H54 (cell line): Measurements from ENCODE around the gene POU3F3.

Experiments used
- DNase-seq: peaks from one replicate; pipeline ENCODE4 v3.0.0; 2011; ENCODE audit warnings: low spot score, mixed read lengths; ENCODE audit not compliant: insufficient read length
- FAIRE-seq: peaks from 3 replicates; lab custom pipeline; 2011; peaks lifted over from hg19 to GRCh38; lab: Jason Lieb, UNC
- POLR2A ChIP-seq: IDR thresholded peaks from 2 replicates; pipeline ENCODE4 v1.6.1; 2011; ENCODE audit warnings: low read depth, mild to moderate bottlenecking, low read length

Gene POU3F3

DNA sequence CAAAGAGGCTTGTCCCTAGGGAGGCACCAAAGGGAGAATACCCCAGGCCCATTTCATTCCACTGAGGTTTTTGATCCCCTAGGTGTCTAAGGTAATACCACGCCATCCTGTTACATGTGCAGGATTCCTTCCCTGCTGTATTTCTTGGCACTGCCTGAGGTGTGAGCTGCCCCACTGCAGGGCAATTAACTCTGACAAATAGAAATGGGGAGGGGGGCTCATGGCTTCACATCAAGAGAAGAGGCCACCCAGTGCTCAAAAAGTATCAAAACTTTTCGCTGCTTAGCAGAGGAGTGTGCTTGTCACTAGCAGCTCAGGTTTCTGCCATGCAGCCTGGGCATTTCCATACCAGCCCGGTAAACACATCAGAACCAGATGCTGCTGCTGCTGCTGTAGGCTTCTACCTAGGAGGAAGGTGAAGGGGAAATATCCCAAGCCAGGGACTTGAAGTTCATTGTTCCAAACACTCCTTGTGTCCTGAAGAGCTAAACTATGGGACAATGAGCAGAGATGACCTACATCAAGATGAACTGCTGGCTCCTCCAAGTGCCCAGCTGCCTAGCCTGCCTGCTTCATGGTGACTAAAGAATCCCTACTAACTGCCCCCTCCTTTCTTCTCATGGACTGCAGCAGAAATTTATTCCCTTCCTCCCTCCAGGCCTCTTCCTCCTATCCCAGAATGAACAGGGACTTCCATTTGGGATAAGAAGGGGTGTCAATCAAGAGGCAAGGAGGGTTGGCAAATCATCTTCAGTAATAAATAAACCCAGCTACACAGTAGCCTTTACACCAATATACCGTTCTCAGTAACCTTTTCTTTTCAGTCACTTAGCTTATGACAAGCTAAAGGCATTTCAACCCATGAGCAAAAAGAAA lies 16.4 kb downstream of the POU3F3 start:
- no peak for FAIRE-seq
- DNase-seq: no peak
- TF ChIP-seq POLR2A: no peak

DNA sequence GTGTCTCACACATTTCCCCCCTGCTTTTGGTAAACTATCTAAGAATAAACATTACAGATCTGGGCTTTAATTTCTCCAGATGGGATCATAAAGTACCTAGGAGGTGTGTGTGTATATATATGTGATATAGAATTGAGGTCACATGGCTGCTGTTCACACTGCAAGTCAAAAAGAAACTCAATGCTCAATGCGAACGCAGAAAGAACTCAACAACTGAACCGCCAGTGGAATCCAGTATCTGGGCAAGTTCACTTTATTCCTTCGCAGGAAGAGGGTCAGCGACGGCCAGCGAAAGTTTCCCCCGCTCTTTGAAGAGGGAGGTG lies 17.7 kb downstream of the POU3F3 start:
- no peak for TF ChIP-seq POLR2A
- no peak for DNase-seq
- FAIRE-seq: no peak

DNA sequence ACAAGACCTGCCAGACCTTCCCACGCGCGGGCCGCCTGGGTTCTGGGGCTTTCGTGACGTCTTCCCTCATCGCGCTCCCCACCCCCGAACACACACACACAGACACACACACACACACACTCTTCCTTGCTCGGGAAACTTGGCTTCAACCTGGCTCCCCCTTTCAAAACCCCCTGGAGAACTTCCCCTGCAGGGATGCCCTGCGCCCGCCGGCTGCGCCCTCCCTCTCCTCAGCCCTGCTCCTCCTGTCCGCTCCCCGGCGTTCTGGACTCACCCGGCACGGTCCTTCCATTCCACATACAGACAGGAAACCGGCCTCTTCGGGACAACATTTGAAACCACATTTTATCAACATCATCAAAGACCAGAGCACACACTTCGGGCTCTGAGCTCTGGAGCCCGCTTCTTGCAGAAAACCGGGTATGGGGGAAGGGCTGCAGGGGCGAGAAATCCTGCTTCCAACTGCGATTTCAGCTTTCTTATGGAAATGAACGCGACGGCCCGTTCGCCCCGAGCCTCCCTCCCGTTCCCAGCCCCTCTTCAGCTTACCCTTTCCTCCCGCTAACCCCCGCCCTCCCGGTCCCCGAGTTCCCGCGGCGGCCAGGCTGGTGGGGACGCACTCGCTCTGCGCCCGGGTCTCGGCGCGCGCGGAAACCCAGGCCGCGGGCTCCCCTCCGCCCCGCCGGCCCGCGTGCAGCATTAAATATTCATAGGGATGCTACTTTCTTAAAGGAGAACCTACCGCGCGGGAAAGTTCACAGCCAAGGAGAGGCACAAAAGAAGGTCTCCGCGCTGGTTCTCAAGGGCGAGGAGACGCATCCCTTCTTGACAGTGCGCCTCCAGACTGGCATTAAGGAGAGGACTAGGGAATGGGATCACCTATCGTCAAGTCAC lies 18.3 kb downstream of the POU3F3 start:
- FAIRE-seq (no peak), DNase-seq (no peak)

DNA sequence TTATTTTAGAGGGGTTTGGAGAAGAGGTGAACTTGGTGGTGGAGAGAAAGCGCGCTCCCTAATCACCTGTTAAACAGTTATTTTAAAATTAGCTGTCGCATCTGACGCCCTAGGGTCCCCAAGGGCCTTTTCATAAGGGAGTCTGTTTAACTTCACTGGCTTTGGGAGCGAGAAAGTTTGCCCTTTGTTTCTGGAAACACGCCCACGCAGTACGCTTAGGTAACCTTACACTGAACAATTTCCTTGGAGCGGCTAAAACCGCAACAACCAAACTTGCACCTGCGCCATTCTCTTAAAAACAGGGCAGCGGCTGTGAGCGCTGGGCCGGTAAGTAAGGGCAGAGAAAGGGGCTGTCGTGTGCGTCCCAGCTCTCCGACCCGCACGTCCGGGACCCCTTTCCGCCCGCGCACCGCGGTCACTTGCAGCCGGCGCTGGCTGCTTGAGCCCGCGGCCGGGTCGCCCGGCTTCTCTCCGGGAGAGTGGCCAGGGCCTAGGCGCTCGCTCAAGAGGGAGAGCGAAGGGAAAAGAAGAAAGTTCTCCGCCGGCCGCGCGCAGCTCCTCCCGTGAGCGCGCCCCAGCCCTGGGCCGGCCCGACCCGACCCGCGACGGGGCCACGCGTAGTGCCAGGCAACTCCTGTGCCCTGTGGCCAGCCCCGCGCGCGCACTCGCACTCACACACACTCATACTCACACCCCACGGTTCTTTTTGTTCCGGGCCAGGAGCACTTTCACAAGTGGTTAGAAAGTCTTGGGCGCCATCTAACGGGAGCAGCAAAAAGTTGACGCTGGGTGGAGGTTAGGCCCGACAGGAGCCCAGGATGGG lies 19.2 kb downstream of the POU3F3 start:
- no peak for TF ChIP-seq POLR2A
- DNase-seq (no peak), FAIRE-seq (no peak)

More for the DNA sequence above, 18.3 kb downstream of the POU3F3 start:
- no peak for TF ChIP-seq POLR2A

DNA sequence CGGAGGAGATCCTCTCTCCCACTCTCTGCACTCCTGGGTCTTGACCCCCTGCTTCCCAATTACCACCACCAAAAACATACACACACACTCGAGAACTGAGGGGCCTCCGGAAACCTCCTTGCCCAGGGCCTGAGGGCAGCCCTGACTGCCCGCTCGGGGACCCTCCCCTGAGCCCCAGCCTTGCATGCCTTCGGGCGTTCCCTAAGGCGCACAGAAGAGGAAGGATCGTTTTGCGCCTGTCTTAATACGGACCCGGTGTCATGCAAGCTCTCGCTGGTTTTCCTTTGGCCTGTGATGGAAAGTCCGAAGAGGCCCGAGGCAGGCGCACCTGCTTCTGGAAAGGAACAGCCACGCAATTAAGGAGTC lies 19.8 kb downstream of the POU3F3 start:
- DNase-seq (no peak), FAIRE-seq (no peak)
- no peak for TF ChIP-seq POLR2A

DNA sequence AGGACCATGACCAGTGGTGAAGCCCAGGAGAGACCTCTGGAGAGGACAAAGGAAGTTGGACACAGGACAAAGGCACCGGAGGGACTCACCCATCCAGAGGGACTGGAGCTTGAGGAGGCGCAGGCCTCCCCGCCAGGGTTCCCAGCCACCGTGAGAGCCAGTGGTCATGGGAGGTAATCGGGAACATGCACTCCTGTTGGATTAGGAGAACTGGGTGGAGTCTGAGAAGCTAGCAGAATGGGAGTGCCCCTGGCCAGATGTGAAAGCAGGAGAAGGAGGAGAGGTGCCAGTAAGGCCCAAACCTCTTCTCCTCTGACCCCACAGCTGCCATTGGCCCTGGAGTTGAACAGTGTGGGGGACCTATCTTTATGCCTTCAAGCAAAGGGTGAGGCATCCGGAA lies 20.3 kb downstream of the POU3F3 start:
- DNase-seq (no peak), FAIRE-seq (no peak)
- no peak for TF ChIP-seq POLR2A

DNA sequence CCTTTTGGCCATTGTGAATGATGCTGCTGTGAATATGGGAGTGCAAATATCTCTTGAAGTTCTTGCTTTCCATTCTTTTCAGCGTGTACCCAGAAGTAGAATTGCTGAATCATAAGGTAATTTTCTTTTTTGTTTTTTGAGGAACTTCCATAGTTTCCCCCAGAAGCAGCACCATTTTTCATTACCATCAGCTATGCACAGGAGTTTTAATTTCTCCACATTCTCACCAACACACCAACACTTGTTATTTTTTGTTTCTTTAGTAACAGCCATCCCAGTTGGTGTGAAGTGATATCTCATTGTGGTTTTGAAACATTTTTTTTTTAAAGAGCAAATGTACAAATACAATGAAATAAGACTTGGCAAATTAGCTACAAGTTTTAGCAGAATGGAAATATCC lies 21.3 kb downstream of the POU3F3 start:
- DNase-seq: no peak
- TF ChIP-seq POLR2A: no peak
- FAIRE-seq: no peak

DNA sequence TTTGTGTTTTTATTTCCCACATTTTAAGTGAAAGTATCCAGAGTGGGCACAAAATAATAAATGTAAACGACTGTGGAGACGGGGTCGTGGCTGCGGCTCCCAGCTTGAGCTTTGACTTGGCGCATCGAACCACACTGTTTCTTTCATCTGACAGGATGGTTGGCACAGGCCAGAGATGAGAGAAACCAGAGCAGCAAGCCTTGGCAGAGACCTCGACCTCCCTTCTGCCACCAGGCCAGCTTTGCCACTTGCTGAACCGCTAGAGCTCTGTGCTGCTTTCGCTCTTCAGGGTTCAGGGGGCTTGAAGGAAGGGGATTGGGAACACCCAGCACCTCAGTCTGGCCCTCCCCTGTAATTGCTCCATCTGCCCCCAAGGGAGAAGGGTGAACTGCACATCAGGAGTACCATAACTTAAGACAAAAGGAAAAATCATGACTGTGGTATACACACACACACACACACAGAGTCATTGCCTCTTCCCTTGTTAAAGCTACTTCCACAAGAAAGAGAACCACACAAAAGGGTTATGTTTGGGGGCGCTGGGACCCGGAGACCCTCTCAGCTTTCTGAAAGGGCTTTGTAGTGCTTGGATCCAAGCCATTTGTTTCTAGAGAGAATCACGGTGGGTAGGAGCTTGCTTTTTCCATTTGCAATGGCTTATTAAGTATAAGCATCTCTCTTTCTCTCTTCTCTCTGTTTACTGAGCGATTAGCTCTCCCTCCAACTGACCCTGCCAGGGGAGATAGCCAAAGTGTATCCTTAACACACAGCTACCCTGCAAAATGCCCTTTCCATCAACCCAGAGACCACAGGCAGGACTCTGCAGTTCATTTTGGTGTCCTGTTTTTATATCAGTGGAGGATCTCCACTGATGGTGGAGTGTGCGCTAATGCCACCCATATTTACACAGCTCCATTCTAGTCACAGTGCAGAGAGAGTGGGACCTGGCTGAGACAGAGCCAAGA lies 23.0 kb downstream of the POU3F3 start:
- TF ChIP-seq POLR2A: no peak
- FAIRE-seq (no peak), DNase-seq (no peak)

DNA sequence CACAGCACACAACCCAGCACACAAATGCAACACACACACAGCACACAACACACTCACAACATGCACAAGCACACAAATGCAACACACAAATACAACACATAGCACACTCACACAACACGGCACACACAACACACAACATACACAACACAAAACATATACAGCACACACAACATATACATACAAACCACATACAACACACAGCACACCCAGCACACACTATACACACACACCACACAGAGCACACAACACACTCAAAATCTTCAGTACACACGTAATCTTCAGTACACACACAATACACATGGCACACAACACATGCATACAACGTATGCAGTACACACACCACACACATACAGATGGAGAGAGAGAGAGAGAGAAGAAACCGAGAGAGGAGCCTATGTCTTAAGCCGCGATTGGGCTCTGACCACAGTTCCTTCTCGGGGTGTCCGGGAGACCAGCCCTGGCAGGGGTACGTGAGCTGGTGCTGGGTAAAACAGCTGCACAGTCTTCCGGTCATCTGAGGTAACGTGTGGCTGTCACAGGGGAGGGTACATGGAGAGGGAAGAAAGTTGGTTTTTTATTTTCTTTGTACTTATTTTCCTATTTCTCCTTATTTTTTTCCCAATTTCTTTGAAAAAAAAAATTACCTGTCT lies 25.1 kb downstream of the POU3F3 start:
- no peak for TF ChIP-seq POLR2A
- no peak for DNase-seq
- FAIRE-seq: no peak

DNA sequence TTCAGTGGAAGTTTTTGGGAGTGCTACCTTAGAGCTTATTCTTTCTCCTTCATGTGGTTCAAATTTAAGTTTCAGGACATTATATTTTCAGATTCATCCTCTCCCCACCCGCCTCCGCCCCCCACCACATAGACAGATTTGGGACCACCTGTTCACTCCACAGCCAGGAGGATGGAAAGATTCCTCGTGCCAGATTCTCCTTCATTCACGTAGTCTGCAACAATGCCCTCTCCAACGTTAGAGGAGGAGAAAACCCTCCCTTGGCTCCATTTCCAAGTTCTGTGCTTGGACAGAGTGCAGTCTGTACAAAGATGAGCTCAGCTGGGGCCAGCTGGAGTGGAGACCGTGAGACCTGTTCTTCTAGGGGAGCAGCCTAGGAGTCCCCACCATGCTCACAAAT lies 26.2 kb downstream of the POU3F3 start:
- TF ChIP-seq POLR2A: no peak
- no peak for DNase-seq
- FAIRE-seq: no peak

DNA sequence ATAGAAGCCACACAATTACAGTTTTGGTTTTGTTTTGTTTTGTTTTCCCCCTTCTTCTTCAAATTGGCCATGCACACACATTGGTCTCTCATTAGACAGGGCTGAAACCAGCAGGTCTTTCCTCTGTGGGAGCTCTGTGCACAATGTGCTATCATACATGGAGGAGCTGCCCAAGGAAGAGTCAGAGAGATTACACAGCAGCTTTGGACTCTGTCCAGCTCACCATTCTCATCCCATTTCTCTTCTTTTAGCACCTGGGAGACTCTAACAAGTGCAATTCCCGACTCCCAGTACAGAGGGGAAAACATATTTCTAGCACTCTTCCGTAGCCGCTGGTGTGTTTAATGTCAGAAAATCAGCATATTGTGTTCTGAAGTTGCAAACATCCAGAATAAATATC lies 29.4 kb downstream of the POU3F3 start:
- TF ChIP-seq POLR2A: no peak
- FAIRE-seq (no peak), DNase-seq (no peak)

DNA sequence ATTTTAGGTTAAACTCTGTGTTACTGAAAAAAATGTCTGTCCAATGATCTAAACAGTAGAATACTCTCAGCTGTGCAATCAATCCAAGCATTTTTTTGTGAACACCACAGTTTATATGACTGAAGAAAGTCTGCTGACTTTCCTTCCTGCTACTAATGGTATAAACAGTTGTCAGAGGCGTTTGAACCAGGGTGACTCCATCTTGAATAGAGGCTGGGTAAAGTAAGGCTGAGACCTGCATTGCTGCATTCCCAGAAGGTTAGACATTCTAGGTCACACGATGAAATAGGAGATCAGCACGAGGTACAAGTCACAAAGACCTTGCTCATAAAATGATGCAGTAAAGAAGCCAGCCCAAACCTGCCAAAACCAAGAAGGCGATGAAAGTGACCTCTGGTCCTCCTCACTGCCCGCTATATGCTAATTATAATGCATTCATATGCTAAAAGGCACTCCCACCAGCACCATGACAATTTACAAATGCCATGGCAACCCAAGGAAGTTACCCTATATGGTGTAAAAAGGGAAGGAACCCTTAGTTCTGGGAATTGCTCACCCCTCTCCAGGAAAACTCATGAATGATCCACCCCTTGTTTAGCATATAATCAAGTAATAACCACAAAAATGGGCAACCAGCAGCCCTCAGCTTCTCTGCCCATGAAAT lies 31.3 kb downstream of the POU3F3 start:
- DNase-seq (no peak), FAIRE-seq (no peak)
- TF ChIP-seq POLR2A: no peak
